Left ventricle myocardium superior (tissue), 1 donor: ENCODE measurements around the gene FEZF2. TPM values are rescaled to one million over a fixed set of nuclear protein-coding genes. Genes with fewer than 3 reads are reported as not detected.

Experiments
- ATAC-seq: fragments of 200-7000 bp; cut with Tn5 transposase; one replicate; pipeline ENCODE4 v1.9.1; 2020; ENCODE audit warnings: mild to moderate bottlenecking, moderate library complexity
- DNase-seq: peaks from one replicate; pipeline ENCODE4 v3.0.0-alpha.2; 2020
- intact Hi-C: fragments of 100-400 bp; cut with micrococcal nuclease; formaldehyde crosslinking; loops from one replicate; pipeline ENCODE4 v1.11.0; 2022
- total RNA-seq: library from RNA; stranded (reverse); fragmentation: NEBNext Ultra II Directional; extraction: Animal tissue kit (Norgen Biotek cat#: 25700); gene quantifications from one replicate; pipeline ENCODE4 v1.2.1, GENCODE V29; 2021
- donor health status: DM: no; HTN: yes; CAD: no; lungs with severe emphysema.

The FEZF2 gene
- total RNA-seq, 1 donor from 2014 or later: not detected

GRCh38 chr3:62374341-62375218 lies 1.2 kb upstream of the FEZF2 start:
- DNase-seq (no peak), ATAC-seq (no peak)
- intact Hi-C loops: no loop called here

GRCh38 chr3:62373714-62374333 lies 474 bp upstream of the FEZF2 start:
- ATAC-seq (no peak), DNase-seq (no peak)
- intact Hi-C loops: no loop called here

DNA sequence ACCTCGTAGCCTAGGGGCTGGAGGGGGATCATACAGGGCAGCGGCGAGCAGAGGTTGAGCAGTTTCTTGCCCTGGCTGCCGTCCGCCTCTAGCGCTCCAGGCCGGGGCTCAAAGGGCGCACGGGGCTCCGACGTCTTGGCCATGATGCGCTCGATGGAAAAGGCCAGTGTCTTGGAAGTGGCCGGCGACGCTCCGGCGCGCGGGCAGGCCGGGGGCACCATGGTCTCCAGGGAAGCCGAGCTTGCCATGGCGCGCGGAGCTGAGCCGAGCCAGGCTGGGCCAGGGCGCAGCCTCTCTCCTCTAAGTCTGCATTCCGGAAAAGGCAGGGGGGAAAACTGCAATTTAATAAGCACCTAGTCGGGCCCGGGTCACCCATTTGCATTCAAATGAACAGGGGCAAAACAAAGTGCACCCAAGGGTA lies 719 bp downstream of the FEZF2 start:
- ATAC-seq (no peak), DNase-seq (no peak)
- intact Hi-C loops: no loop called here

- ATAC-seq (no peak), DNase-seq (no peak)
- intact Hi-C loops: no loop called here
Measured at GRCh38 chr3:62371720-62372591, 1.4 kb downstream of the FEZF2 start.

DNA sequence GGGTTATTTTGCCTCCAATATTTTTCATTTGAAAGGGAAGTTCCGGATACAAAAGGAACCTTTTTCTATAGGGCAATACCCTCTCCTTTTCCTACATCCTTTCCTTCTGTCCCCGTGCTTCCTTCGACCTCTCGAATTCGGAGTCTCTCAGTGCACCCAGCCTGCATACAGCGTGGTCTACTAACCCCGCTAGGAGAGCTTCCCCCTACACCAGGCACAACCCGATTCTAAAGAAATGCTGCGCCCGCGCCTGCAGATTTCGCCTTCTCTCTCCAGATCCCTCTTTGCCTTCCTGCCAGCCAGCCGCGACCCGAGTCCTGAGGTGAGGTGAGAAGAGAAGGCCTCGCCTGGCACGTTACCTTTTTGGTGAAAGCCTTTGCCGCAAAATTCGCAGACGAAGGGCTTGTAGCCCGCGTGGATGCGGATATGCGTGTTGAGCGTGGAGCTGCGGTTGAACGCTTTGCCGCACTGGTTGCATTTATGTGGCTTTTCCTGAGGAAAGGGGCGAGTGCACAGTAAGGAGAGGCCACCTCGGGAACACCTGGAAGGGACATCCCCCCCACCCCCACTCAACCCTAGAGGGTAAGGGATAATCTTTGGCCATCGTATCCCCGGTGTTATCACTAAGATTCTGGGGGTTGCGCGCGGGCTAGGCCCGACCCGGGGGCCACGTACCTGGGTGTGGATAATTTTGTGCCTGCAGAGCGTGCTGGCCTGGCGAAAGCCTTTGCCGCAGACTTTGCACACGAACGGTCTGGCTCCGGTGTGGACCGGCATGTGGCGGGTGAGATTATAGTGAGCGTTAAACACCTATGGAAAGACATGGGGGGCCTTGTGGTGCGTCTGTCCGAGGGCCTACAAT lies 2.3 kb downstream of the FEZF2 start:
- DNase-seq (no peak), ATAC-seq (no peak)
- intact Hi-C loops: no loop called here

GRCh38 chr3:62370112-62370857 lies 3.1 kb downstream of the FEZF2 start:
- no peak for ATAC-seq
- intact Hi-C loops: no loop called here

DNA sequence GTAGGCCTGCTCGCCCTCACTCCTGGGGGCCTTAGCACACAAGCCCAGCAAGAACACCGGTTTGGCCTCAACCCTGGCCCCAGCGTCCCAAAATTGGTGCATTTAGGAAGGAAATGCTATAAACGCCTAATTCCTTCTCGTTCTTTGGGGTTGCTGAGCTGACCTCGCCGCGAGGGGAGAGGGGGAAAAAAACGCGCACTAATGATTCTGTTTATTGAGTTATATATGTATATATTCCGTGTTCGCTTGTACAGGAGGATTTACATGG lies 3.9 kb downstream of the FEZF2 start:
- intact Hi-C loops: no loop called here
- DNase-seq: no peak
- ATAC-seq: no peak

More at GRCh38 chr3:62370112-62370857, 3.1 kb downstream of the FEZF2 start:
- DNase-seq: no peak

DNA sequence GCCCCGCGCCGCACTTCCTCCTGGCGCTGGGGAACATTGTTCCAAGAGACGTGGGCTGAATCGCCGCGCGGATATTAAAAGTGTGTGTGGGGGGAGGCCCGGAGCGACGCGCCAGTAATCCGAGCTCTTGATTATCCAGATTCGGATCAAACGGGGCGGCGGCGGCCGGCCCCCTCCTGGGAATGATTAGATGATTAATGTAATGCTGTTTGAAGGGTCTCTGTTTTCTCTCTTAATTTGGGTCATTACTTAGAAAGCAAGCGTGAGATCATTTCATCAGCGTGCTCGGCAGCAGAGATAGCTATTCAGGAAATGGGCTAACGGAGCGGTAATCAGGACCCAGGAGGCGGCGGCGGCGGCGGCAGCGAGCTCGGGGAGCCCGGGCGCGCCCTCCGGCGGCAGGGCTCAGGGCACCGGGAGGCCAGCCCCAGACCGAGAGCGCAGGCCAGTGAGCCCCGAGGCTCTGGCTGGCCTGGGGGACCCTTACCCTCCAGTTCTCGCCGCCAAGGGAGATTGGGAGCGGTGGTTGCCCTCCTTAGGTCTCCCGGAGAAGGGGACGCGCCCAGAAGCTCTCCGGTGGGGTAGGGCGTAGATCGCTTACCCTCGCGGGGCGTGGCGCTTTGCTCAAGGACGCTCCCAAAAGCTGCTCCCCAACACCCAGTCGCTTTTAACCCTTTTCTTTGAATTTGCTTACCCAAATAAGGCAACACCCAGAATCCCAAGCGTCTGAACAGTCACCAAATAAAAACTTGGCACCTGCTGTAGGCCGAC lies 4.5 kb downstream of the FEZF2 start:
- DNase-seq (no peak), ATAC-seq (peak; percentile 30)
- intact Hi-C loops: no loop called here

DNA sequence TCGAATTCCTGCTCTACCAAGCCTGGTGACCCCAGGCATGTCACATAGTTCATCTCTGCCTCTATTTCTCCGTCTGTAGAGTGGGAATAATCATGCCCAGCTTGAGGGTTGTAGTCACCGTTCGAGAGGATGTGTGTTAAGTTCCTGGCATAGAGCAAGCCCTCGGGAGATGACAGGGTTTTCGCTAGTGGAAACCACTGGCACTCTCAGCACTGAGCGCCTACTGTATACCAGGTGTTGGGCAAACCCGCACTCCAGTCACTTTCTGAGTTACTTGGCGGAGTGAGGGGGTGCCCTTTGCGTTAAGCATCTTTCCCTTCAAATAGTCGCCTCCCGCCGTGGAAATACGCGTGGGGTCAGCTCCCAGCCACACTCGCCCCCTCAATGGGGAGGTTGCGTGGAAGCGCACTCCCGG lies 5.1 kb downstream of the FEZF2 start:
- intact Hi-C loops: no loop called here
- no peak for ATAC-seq

GRCh38 chr3:62367763-62368195 lies 5.6 kb downstream of the FEZF2 start:
- ATAC-seq (no peak), DNase-seq (no peak)
- intact Hi-C loops: no loop called here

More for the DNA sequence above, 5.1 kb downstream of the FEZF2 start:
- DNase-seq: no peak

DNA sequence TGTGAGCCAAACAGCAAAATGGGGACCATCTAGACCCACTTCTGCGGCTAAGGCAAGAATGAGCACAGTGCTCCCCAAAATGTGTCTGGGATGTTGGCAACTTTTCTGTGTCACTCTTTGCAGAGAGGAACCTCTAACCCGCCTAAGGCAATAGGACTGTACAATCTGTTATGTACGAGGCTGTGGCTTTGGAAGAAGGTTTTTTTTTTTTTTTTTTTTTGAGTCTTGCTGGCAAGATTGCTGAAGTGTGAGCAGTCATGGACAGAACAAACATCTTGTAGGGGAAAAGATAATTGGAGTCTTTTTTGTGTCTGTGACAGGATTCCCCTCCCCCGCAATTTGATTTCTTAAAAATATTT lies 7.2 kb downstream of the FEZF2 start:
- no peak for ATAC-seq
- intact Hi-C loops: no loop called here
- DNase-seq: no peak

- DNase-seq (no peak), ATAC-seq (no peak)
- intact Hi-C loops: no loop called here
Measured at GRCh38 chr3:62365391-62366125, 7.8 kb downstream of the FEZF2 start.

DNA sequence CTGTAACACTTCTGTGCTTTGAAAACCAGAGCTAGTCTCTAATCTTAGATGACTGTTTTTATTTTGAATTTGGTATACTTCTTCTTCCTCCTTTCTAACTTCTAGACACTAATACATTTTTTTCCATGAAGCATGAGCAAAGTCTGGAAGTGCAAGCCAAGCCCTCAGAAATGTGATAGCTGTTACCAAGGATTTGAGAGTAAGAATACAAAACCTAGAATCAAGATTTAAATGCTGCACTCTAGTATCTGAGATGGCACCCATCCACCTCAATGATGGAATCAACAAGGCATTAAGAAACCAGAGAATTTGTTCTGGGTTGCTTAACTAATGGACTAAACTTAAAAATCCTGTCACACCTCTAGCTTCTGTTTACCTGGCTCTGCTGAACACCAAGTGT lies 9.2 kb downstream of the FEZF2 start:
- DNase-seq (no peak), ATAC-seq (no peak)
- intact Hi-C loops: no loop called here

GRCh38 chr3:62363275-62363674 lies 10.1 kb downstream of the FEZF2 start:
- DNase-seq: no peak
- no peak for ATAC-seq
- intact Hi-C loops: no loop called here

GRCh38 chr3:62361824-62362223 lies 11.5 kb downstream of the FEZF2 start:
- ATAC-seq (no peak), DNase-seq (no peak)
- intact Hi-C loops: no loop called here

GRCh38 chr3:62361261-62361660 lies 12.1 kb downstream of the FEZF2 start:
- intact Hi-C loops: no loop called here
- DNase-seq (no peak), ATAC-seq (no peak)

- DNase-seq (no peak), ATAC-seq (no peak)
- intact Hi-C loops: no loop called here
Measured at GRCh38 chr3:62359531-62359930, 13.8 kb downstream of the FEZF2 start.
